IMR-90 (cell line): ENCODE measurements around the gene CALML3. TPM values are rescaled to one million over a fixed set of nuclear protein-coding genes. Genes with fewer than 3 reads are reported as not detected.

ENCODE experiments used
- ATAC-seq: fragments of 200-7000 bp; cut with Tn5 transposase; 2 replicates; pipeline ENCODE4 v1.9.1; 2020; ENCODE audit warnings: low read depth, mild to moderate bottlenecking, moderate library complexity
- BruUV-seq: library from RNA; stranded (reverse); fragments of 400-500 nt; replicated peaks from 2 replicates; lab custom pipeline; 2021; lab: Mats Ljungman, UMichigan
- CTCF ChIA-PET: fragments of 300-600 bp; formaldehyde crosslinking; extraction: SDS; loops from one replicate; lab custom pipeline; 2021; ENCODE audit warnings: antibody characterized with exemption; lab: Yijun Ruan, JAX
- POLR2A ChIA-PET: fragments of 300-600 bp; sonication (Branson Sonifier 250); formaldehyde crosslinking; loops from one replicate; lab custom pipeline; 2022; ENCODE audit warnings: antibody characterized with exemption; ENCODE audit not compliant: unreplicated experiment; lab: Charles Lee
- DNase-seq: peaks from one replicate; pipeline ENCODE4 v3.0.0; 2013
- H2AFZ ChIP-seq: replicated peaks from 2 replicates; pipeline ENCODE3; 2013; ENCODE audit warnings: low read length, mild to moderate bottlenecking; ENCODE audit not compliant: poor library complexity
- H2AK5ac ChIP-seq: 2 replicates; pipeline ENCODE4 v1.6.1; 2013; ENCODE audit warnings: low read depth, low read length, inconsistent platforms
- H2AK9ac ChIP-seq: replicated peaks from 2 replicates; pipeline ENCODE3; 2013; ENCODE audit warnings: mild to moderate bottlenecking, low read depth, low read length, moderate library complexity; ENCODE audit not compliant: poor library complexity
- H2BK120ac ChIP-seq: 2 replicates; pipeline ENCODE4 v1.6.1; 2013; ENCODE audit warnings: low read depth, low read length, inconsistent platforms
- H2BK15ac ChIP-seq: 3 replicates; pipeline ENCODE4 v1.6.1; 2013; ENCODE audit warnings: low read depth, low read length, inconsistent platforms
- H2BK20ac ChIP-seq: 2 replicates; pipeline ENCODE4 v1.6.1; 2013; ENCODE audit warnings: low read depth, mild to moderate bottlenecking, inconsistent platforms, low read length, moderate library complexity
- H2BK5ac ChIP-seq: 2 replicates; pipeline ENCODE4 v1.6.1; 2013; ENCODE audit warnings: mild to moderate bottlenecking, low read depth, low read length, inconsistent platforms; ENCODE audit not compliant: poor library complexity, severe bottlenecking
- H3K14ac ChIP-seq: replicated peaks from 2 replicates; pipeline ENCODE4 v1.6.1; 2013; ENCODE audit warnings: low read depth, low read length, inconsistent platforms
- H3K18ac ChIP-seq: 2 replicates; pipeline ENCODE4 v1.6.1; 2013; ENCODE audit warnings: low read depth, low read length, control low read depth
- H3K23ac ChIP-seq: 2 replicates; pipeline ENCODE4 v1.6.1; 2013; ENCODE audit warnings: low read depth, low read length, inconsistent platforms
- H3K27ac ChIP-seq: 2 replicates; pipeline ENCODE4 v1.5.1; 2013; ENCODE audit warnings: mild to moderate bottlenecking, control low read depth, low read length; ENCODE audit not compliant: insufficient read depth
- H3K27me3 ChIP-seq: 2 replicates; pipeline ENCODE4 v1.6.1; 2013; ENCODE audit warnings: low read length; ENCODE audit not compliant: control insufficient read depth, insufficient read depth
- H3K36me3 ChIP-seq: 2 replicates; pipeline ENCODE4 v1.6.1; 2013; ENCODE audit warnings: low read length, mixed read lengths; ENCODE audit not compliant: control insufficient read depth, insufficient read depth
- H3K4ac ChIP-seq: 2 replicates; pipeline ENCODE4 v1.6.1; 2013; ENCODE audit warnings: low read depth, low read length, inconsistent platforms
- H3K4me1 ChIP-seq: 2 replicates; pipeline ENCODE4 v1.6.1; 2013; ENCODE audit warnings: low read length, mixed read lengths; ENCODE audit not compliant: control insufficient read depth, insufficient read depth
- H3K4me2 ChIP-seq: 2 replicates; pipeline ENCODE4 v1.6.1; 2013; ENCODE audit warnings: low read depth, mild to moderate bottlenecking, control low read depth, low read length, moderate library complexity
- H3K4me3 ChIP-seq: 2 replicates; pipeline ENCODE4 v1.5.1; 2013; ENCODE audit warnings: low read depth, mild to moderate bottlenecking, control low read depth, low read length, moderate library complexity; ENCODE audit not compliant: insufficient read depth
- H3K56ac ChIP-seq: 2 replicates; pipeline ENCODE4 v1.6.1; 2013; ENCODE audit warnings: low read length, inconsistent platforms; ENCODE audit not compliant: insufficient read depth; ENCODE audit errors: extremely low read depth
- H3K79me1 ChIP-seq, 2 experiments: 2 replicates each; pipeline ENCODE4 v1.6.1; 2013; ENCODE audit warnings: low read length in 2 of 2, inconsistent platforms in 1 of 2, low read depth in 1 of 2
- H3K9ac ChIP-seq: 2 replicates; pipeline ENCODE4 v1.6.1; 2013; ENCODE audit warnings: low read depth, low read length, control low read depth
- H3K9me1 ChIP-seq: 2 replicates; pipeline ENCODE4 v1.6.1; 2013; ENCODE audit warnings: low read length, inconsistent platforms; ENCODE audit not compliant: insufficient read depth
- H3K9me3 ChIP-seq: 2 replicates; pipeline ENCODE4 v1.6.1; 2013; ENCODE audit warnings: low read length; ENCODE audit not compliant: control insufficient read depth, insufficient read depth
- H4K20me1 ChIP-seq: 2 replicates; pipeline ENCODE4 v1.6.1; 2013; ENCODE audit warnings: low read length, inconsistent platforms; ENCODE audit not compliant: insufficient read depth
- H4K5ac ChIP-seq: 2 replicates; pipeline ENCODE4 v1.6.1; 2013; ENCODE audit warnings: mild to moderate bottlenecking, low read depth, low read length, control low read depth
- H4K8ac ChIP-seq, 2 experiments: 2 replicates each; pipeline ENCODE4 v1.6.1; 2013; ENCODE audit warnings: low read depth in 2 of 2, low read length in 2 of 2, control low read depth in 1 of 2, inconsistent platforms in 1 of 2
- H4K91ac ChIP-seq: 2 replicates; pipeline ENCODE4 v1.6.1; 2013; ENCODE audit warnings: low read depth, low read length, inconsistent platforms; ENCODE audit not compliant: insufficient read depth
- CEBPB ChIP-seq: IDR thresholded peaks from 2 replicates; pipeline ENCODE4 v1.6.1; 2012; ENCODE audit warnings: low read depth, low read length, improper control_type of control experiment
- FOS ChIP-seq: fragments of 150-350 bp; IDR thresholded peaks from 2 replicates; pipeline ENCODE4 v1.6.1; 2016; ENCODE audit warnings: low read depth, low read length
- MAFK ChIP-seq: IDR thresholded peaks from 2 replicates; pipeline ENCODE4 v1.6.1; 2012; ENCODE audit warnings: low read depth, low read length, improper control_type of control experiment
- NFE2L2 ChIP-seq: fragments of 150-350 bp; IDR thresholded peaks from 2 replicates; pipeline ENCODE4 v1.6.1; 2016; ENCODE audit warnings: low read depth, mild to moderate bottlenecking, low read length
- POLR2A ChIP-seq: IDR thresholded peaks from 2 replicates; pipeline ENCODE4 v1.6.1; 2012; ENCODE audit warnings: mild to moderate bottlenecking, low read depth, low read length
- SMC3 ChIP-seq: fragments of 150-350 bp; IDR thresholded peaks from 2 replicates; pipeline ENCODE4 v1.6.1; 2016; ENCODE audit warnings: low read depth, mild to moderate bottlenecking, antibody characterized with exemption, low read length, moderate library complexity
- WGBS, 2 experiments: methylation state at CpG; one replicate each; pipeline versions ENCODE4 v1.1.5 to v1.1.7; 2013; ENCODE audit warnings: missing lambda C conversion rate in 2 of 2; ENCODE audit not compliant: insufficient read length in 1 of 2; ENCODE audit errors: extremely low coverage in 2 of 2; 5-methylcytosine and 5-hydroxymethylcytosine counted together
- dilution Hi-C: fragments of 300-500 bp; cut with HindIII; formaldehyde crosslinking; loops from one replicate; pipeline ENCODE4 v1.14.3; 2018; ENCODE audit warnings: low sequenced_read_pairs; ENCODE audit not compliant: unreplicated experiment
- in situ Hi-C: fragments of 300-500 bp; cut with MboI; formaldehyde crosslinking; loops from 3 replicates; pipeline ENCODE4 v1.14.3; 2019; ENCODE audit warnings: low sequenced_read_pairs, inconsistent platforms, mixed read lengths
- intact Hi-C: fragments of 100-400 bp; cut with micrococcal nuclease; formaldehyde crosslinking; loops from 2 replicates; pipeline ENCODE4 v1.10.0; 2022
- polyA plus RNA-seq, 3 experiments: library from polyadenylated mRNA; depleted of rRNA; stranded (reverse); fragments of >200 nt; gene quantifications; 2 replicates each; pipeline ENCODE4 v1.2.3, GENCODE V29; 2012; ENCODE audit warnings: low replicate concordance in 1 of 3
- total RNA-seq: library from RNA; depleted of rRNA; stranded (reverse); fragments of >200 nt; gene quantifications from 2 replicates; pipeline ENCODE4 v1.2.3, GENCODE V29; 2012
- TF ChIP-seq, protein P1 (sequence below): conservative IDR thresholded peaks from 2 replicates; pipeline ENCODE4 v1.5.1; 2012; ENCODE audit warnings: mild to moderate bottlenecking, low read depth, low read length, improper control_type of control experiment

The CALML3 gene
- total and polyA plus RNA-seq, 2 of the 4 experiments (the other 2 are of a cell fraction) = not detected

DNA sequence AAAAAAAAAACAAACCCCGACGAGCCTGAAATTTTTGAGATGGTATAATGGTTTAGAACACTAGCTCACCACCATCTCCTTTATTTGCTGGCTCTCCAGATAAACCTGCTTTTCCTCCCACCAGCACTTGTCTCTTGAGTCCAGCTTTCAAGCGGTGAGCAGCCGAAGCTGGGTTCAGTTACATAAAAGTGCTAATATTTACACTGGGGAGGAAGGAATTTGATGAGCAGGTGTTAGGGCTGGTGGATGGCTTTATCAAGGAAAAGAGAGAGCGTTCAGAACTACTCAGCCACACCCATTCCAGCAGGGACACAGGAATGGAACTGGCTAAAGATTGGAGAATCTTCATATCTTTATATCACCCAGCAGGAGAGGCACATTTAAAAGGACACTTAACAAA is 6.6 kb upstream of the CALML3 start:
- dilution Hi-C loops = no loop called here
- H2BK15ac ChIP-seq = no peak overlapping the region
- no peak overlapping the region for H2BK5ac ChIP-seq
- CTCF ChIA-PET = no interaction called here
- TF ChIP-seq CEBPB (no peak), FOS (no peak), SMC3 (no peak), MAFK (no peak), POLR2A (no peak), NFE2L2 (no peak)
- TF ChIP-seq, protein P1, sequence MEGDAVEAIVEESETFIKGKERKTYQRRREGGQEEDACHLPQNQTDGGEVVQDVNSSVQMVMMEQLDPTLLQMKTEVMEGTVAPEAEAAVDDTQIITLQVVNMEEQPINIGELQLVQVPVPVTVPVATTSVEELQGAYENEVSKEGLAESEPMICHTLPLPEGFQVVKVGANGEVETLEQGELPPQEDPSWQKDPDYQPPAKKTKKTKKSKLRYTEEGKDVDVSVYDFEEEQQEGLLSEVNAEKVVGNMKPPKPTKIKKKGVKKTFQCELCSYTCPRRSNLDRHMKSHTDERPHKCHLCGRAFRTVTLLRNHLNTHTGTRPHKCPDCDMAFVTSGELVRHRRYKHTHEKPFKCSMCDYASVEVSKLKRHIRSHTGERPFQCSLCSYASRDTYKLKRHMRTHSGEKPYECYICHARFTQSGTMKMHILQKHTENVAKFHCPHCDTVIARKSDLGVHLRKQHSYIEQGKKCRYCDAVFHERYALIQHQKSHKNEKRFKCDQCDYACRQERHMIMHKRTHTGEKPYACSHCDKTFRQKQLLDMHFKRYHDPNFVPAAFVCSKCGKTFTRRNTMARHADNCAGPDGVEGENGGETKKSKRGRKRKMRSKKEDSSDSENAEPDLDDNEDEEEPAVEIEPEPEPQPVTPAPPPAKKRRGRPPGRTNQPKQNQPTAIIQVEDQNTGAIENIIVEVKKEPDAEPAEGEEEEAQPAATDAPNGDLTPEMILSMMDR = no peak
- ATAC-seq = no peak
- H3K18ac ChIP-seq = no peak overlapping the region
- no peaks in the 10 kb centered on the region for H3K36me3 ChIP-seq
- H2AK5ac ChIP-seq = no peak overlapping the region
- peaks cover 25% of the 10 kb centered on the region for H3K27me3 ChIP-seq
- intact Hi-C loops = no loop called here
- DNase-seq = no peak
- no peak overlapping the region for H3K23ac ChIP-seq
- no peak overlapping the region for H3K14ac ChIP-seq
- no peak overlapping the region for H2AFZ ChIP-seq
- in situ Hi-C loops = no loop called here
- POLR2A ChIA-PET = no interaction called here
- BruUV-seq = no TSS peak
- H3K4ac ChIP-seq = no peak overlapping the region
- H4K8ac ChIP-seq = no peak overlapping the region
- H4K20me1 ChIP-seq = no peaks in the 10 kb centered on the region
- no peak overlapping the region for H2BK20ac ChIP-seq
- H3K9me1 ChIP-seq = no peaks in the 10 kb centered on the region
- no CpG with 5 or more reads among the region's 5 CpGs for WGBS, 2 experiments
- no peak overlapping the region for H3K4me2 ChIP-seq
- H3K9me3 ChIP-seq = no peaks in the 10 kb centered on the region
- H4K91ac ChIP-seq = no peak overlapping the region
- H4K5ac ChIP-seq = no peak overlapping the region
- H3K56ac ChIP-seq = no peak overlapping the region
- no peak overlapping the region for H3K4me3 ChIP-seq
- no peak overlapping the region for H3K9ac ChIP-seq
- no peaks in the 10 kb centered on the region for H3K4me1 ChIP-seq
- H3K79me1 ChIP-seq = no peaks in the 10 kb centered on the region
- H2BK120ac ChIP-seq = no peak overlapping the region
- H2AK9ac ChIP-seq = no peak overlapping the region
- H3K27ac ChIP-seq = no peak overlapping the region
